Natural killer cell (primary cell): ENCODE measurements around the gene SELP. TPM values are rescaled to one million over a fixed set of nuclear protein-coding genes. Genes with fewer than 3 reads are reported as not detected.

Experiments used
- ATAC-seq, 3 donors: fragments of 150-1000 bp in 2 of 3; fragments of 200-7000 bp in 1 of 3; cut with Tn5 transposase; 1 replicate in 1 of 3; 2 replicates in 2 of 3; pipeline ENCODE4 v1.10.0; 2021; ENCODE audit warnings: mild to moderate bottlenecking in 2 of 3, moderate library complexity in 2 of 3
- DNase-seq, 2 donors: peaks; one replicate each; pipeline versions ENCODE4 v3.0.0 to v3.0.0-alpha.2; 2013 to 2021; ENCODE audit warnings: mixed read lengths in 1 of 2
- H3K27ac ChIP-seq: one replicate; pipeline ENCODE4 v1.5.1; 2013; ENCODE audit warnings: mild to moderate bottlenecking, low read length
- H3K27me3 ChIP-seq: one replicate; pipeline ENCODE4 v1.6.1; 2013; ENCODE audit warnings: low read length; ENCODE audit not compliant: control insufficient read depth, insufficient read depth
- H3K36me3 ChIP-seq: one replicate; pipeline ENCODE4 v1.6.1; 2013; ENCODE audit warnings: low read length; ENCODE audit not compliant: control insufficient read depth, insufficient read depth
- H3K4me1 ChIP-seq: one replicate; pipeline ENCODE4 v1.6.1; 2013; ENCODE audit warnings: low read length; ENCODE audit not compliant: control insufficient read depth, insufficient read depth
- H3K4me3 ChIP-seq: one replicate; pipeline ENCODE4 v1.5.1; 2013; ENCODE audit warnings: low read length
- H3K9me3 ChIP-seq: one replicate; pipeline ENCODE4 v1.6.1; 2013; ENCODE audit warnings: low read length; ENCODE audit not compliant: control insufficient read depth, insufficient read depth
- H3K27ac Mint-ChIP-seq, 2 donors: one replicate each; pipeline ENCODE4 v1.8.0; 2022; ENCODE audit warnings: mild to moderate bottlenecking in 2 of 2, mixed read lengths in 2 of 2, moderate library complexity in 1 of 2
- H3K27me3 Mint-ChIP-seq, 2 donors: one replicate each; pipeline ENCODE4 v1.8.0; 2022; ENCODE audit warnings: low read depth in 2 of 2, mixed read lengths in 2 of 2
- H3K36me3 Mint-ChIP-seq: one replicate; pipeline ENCODE4 v1.8.0; 2022; ENCODE audit warnings: mixed read lengths
- H3K4me1 Mint-ChIP-seq, 2 donors: one replicate each; pipeline ENCODE4 v1.8.0; 2022; ENCODE audit warnings: mixed read lengths in 2 of 2
- H3K4me3 Mint-ChIP-seq: one replicate; pipeline ENCODE4 v1.8.0; 2022; ENCODE audit warnings: mild to moderate bottlenecking, moderate library complexity, mixed read lengths
- H3K9me3 Mint-ChIP-seq, 2 donors: one replicate each; pipeline ENCODE4 v1.8.0; 2022; ENCODE audit warnings: mixed read lengths in 2 of 2
- CTCF ChIP-seq: fragments of 200-600 bp; IDR thresholded peaks from one replicate; pipeline ENCODE4 v1.8.0; 2022; ENCODE audit warnings: antibody characterized with exemption
- WGBS: methylation state at CpG from one replicate; pipeline ENCODE4 v1.1.7; 2013; ENCODE audit warnings: missing lambda C conversion rate; ENCODE audit not compliant: insufficient coverage; 5-methylcytosine and 5-hydroxymethylcytosine counted together
- intact Hi-C: fragments of 100-400 bp; cut with micrococcal nuclease; formaldehyde crosslinking; loops from one replicate; pipeline ENCODE4 v1.14.2; 2022
- total RNA-seq, 4 donors: library from RNA; stranded (reverse); fragments of 120-200 nt in 1 of 4; gene quantifications; one replicate each; pipeline versions ENCODE4 v1.2.3 to v1.2.4, GENCODE V29; 2013 to 2022

Gene SELP
- total RNA-seq, 3 donors from 2014 or later (not counting 1 experiment from before 2014, with no cell fraction given): 1.5 to 5.4 (median 2.5) TPM

- 97% methylated on average over 2 of the region's 2 CpGs for WGBS
- Mint-ChIP-seq H3K27me3 (no peaks in the 10 kb centered on the region), H3K36me3 (no peaks in the 10 kb centered on the region), H3K4me3 (no peak overlapping the region), H3K27ac (no peak overlapping the region), H3K9me3 (no peaks in the 10 kb centered on the region), H3K4me1 (peaks cover 53 to 56% of the 10 kb centered on the region in 2 donors)
- Histone ChIP-seq H3K27ac (no peak overlapping the region), H3K36me3 (no peaks in the 10 kb centered on the region), H3K27me3 (no peaks in the 10 kb centered on the region), H3K4me1 (peaks cover 13% of the 10 kb centered on the region), H3K9me3 (peaks cover 7% of the 10 kb centered on the region), H3K4me3 (no peak overlapping the region)
- intact Hi-C loops: loop anchor here (10.0 kb wide), 1 partner anchor 49 kb away; no protein-coding TSS in a partner anchor
- no peak for DNase-seq
- no peak for ATAC-seq
- no peak for TF ChIP-seq CTCF
Measured at GRCh38 chr1:169653873-169654272, 23.9 kb upstream of the SELP start.

- WGBS: 100% methylated on average over 1 of the region's 2 CpGs
- Mint-ChIP-seq H3K36me3 (no peaks in the 10 kb centered on the region), H3K27me3 (no peaks in the 10 kb centered on the region), H3K9me3 (no peaks in the 10 kb centered on the region), H3K27ac (no peak overlapping the region), H3K4me3 (no peak overlapping the region), H3K4me1 (peaks cover 41 to 44% of the 10 kb centered on the region in 2 donors)
- DNase-seq: no peak
- intact Hi-C loops: loop anchor here (10.0 kb wide), 1 partner anchor 46 kb away; no protein-coding TSS in a partner anchor
- Histone ChIP-seq H3K27me3 (no peaks in the 10 kb centered on the region), H3K4me3 (no peak overlapping the region), H3K4me1 (peaks cover 6% of the 10 kb centered on the region), H3K27ac (no peak overlapping the region), H3K9me3 (no peaks in the 10 kb centered on the region), H3K36me3 (no peaks in the 10 kb centered on the region)
- ATAC-seq: no peak
- no peak for TF ChIP-seq CTCF
Measured at GRCh38 chr1:169651035-169651434, 21.1 kb upstream of the SELP start.

- no peak for TF ChIP-seq CTCF
- H3K4me1 ChIP-seq: peaks cover 4% of the 10 kb centered on the region
- H3K27ac ChIP-seq: no peak overlapping the region
- Mint-ChIP-seq H3K36me3 (no peaks in the 10 kb centered on the region), H3K9me3 (no peaks in the 10 kb centered on the region), H3K4me3 (no peak overlapping the region), H3K27ac (no peak overlapping the region), H3K27me3 (no peaks in the 10 kb centered on the region), H3K4me1 (peaks cover 36 to 39% of the 10 kb centered on the region in 2 donors)
- no peaks in the 10 kb centered on the region for H3K9me3 ChIP-seq
- no peak overlapping the region for H3K4me3 ChIP-seq
- DNase-seq (no peak), ATAC-seq (no peak)
- no peaks in the 10 kb centered on the region for H3K27me3 ChIP-seq
- whole genome bisulfite sequencing: 87% methylated on average over 3 of the region's 4 CpGs
- no peaks in the 10 kb centered on the region for H3K36me3 ChIP-seq
- intact Hi-C loops: loop anchor here (10.0 kb wide), 1 partner anchor 46 kb away; no protein-coding TSS in a partner anchor
Measured at GRCh38 chr1:169650551-169650950, 20.6 kb upstream of the SELP start.

GRCh38 chr1:169648709-169649108 lies 18.8 kb upstream of the SELP start:
- WGBS: 32% methylated on average over 1 of the region's 1 CpG
- Histone ChIP-seq H3K36me3 (no peaks in the 10 kb centered on the region), H3K27ac (no peak overlapping the region), H3K4me1 (peaks cover 4% of the 10 kb centered on the region), H3K4me3 (no peak overlapping the region), H3K9me3 (no peaks in the 10 kb centered on the region), H3K27me3 (no peaks in the 10 kb centered on the region)
- H3K4me1 Mint-ChIP-seq: peaks cover 19 to 25% of the 10 kb centered on the region in 2 donors
- peak overlapping the region; percentile 16 to 61 for H3K27ac Mint-ChIP-seq
- no peaks in the 10 kb centered on the region for H3K9me3 Mint-ChIP-seq
- ATAC-seq (no peak), DNase-seq (no peak)
- TF ChIP-seq CTCF: no peak
- H3K36me3 Mint-ChIP-seq: no peaks in the 10 kb centered on the region
- no peak overlapping the region for H3K4me3 Mint-ChIP-seq
- H3K27me3 Mint-ChIP-seq: no peaks in the 10 kb centered on the region
- intact Hi-C loops: no loop called here
